HEK293 (cell line): ENCODE data around the gene PPP1R18.

ENCODE experiments used
- BCL11B ChIP-seq: fragments of 450-650 bp; formaldehyde crosslinking; IDR thresholded peaks from 2 replicates; pipeline ENCODE4 v1.5.1; 2016; ENCODE audit warnings: low read depth, missing biosample characterization, missing genetic modification characterization
- IKZF3 ChIP-seq: fragments of 450-650 bp; IDR thresholded peaks from 2 replicates; pipeline ENCODE4 v1.5.0; 2018; ENCODE audit warnings: missing biosample characterization, mild to moderate bottlenecking, missing genetic modification characterization, moderate library complexity
- KLF7 ChIP-seq: fragments of 450-650 bp; formaldehyde crosslinking; IDR thresholded peaks from 2 replicates; pipeline ENCODE4 v1.5.1; 2016; ENCODE audit warnings: missing biosample characterization, missing genetic modification characterization, borderline replicate concordance
- SCRT1 ChIP-seq: fragments of 450-650 bp; formaldehyde crosslinking; IDR thresholded peaks from 2 replicates; pipeline ENCODE4 v1.5.1; 2016; ENCODE audit warnings: missing biosample characterization, missing genetic modification characterization, borderline replicate concordance
- SCRT2 ChIP-seq: fragments of 450-650 bp; formaldehyde crosslinking; IDR thresholded peaks from 2 replicates; pipeline ENCODE4 v1.5.1; 2016; ENCODE audit warnings: missing biosample characterization, missing genetic modification characterization
- TRIM28 ChIP-seq: IDR thresholded peaks from 2 replicates; pipeline ENCODE4 v1.6.1; 2011; ENCODE audit warnings: low read length, control low read depth, borderline replicate concordance
- ZBTB1 ChIP-seq: fragments of 450-650 bp; formaldehyde crosslinking; IDR thresholded peaks from 2 replicates; pipeline ENCODE4 v1.5.1; 2016; ENCODE audit warnings: missing biosample characterization, missing genetic modification characterization
- ZBTB48 ChIP-seq: fragments of 450-650 bp; formaldehyde crosslinking; IDR thresholded peaks from 2 replicates; pipeline ENCODE4 v1.5.1; 2016; ENCODE audit warnings: missing biosample characterization, missing genetic modification characterization
- ZIC2 ChIP-seq: fragments of 450-650 bp; formaldehyde crosslinking; IDR thresholded peaks from 2 replicates; pipeline ENCODE4 v1.5.1; 2016; ENCODE audit warnings: missing biosample characterization, missing genetic modification characterization
- ZNF146 ChIP-seq: fragments of 450-650 bp; formaldehyde crosslinking; IDR thresholded peaks from 2 replicates; pipeline ENCODE4 v1.5.1; 2016; ENCODE audit warnings: missing biosample characterization, missing genetic modification characterization
- ZNF157 ChIP-seq: fragments of 450-650 bp; formaldehyde crosslinking; IDR thresholded peaks from 2 replicates; pipeline ENCODE4 v1.5.1; 2016; ENCODE audit warnings: missing biosample characterization, missing genetic modification characterization
- ZNF174 ChIP-seq: fragments of 450-650 bp; formaldehyde crosslinking; IDR thresholded peaks from 2 replicates; pipeline ENCODE4 v1.5.0; 2017; ENCODE audit warnings: missing biosample characterization, mild to moderate bottlenecking, missing genetic modification characterization
- ZNF280C ChIP-seq: fragments of 450-650 bp; formaldehyde crosslinking; IDR thresholded peaks from 2 replicates; pipeline ENCODE4 v1.5.1; 2016; ENCODE audit warnings: missing biosample characterization, missing genetic modification characterization
- ZNF335 ChIP-seq: fragments of 450-650 bp; formaldehyde crosslinking; conservative IDR thresholded peaks from 2 replicates; pipeline ENCODE4 v1.5.1; 2016; ENCODE audit warnings: missing biosample characterization, missing genetic modification characterization
- ZNF48 ChIP-seq: fragments of 450-650 bp; formaldehyde crosslinking; IDR thresholded peaks from 2 replicates; pipeline ENCODE4 v1.5.1; 2016; ENCODE audit warnings: missing biosample characterization, missing genetic modification characterization
- ZNF518A ChIP-seq: fragments of 450-650 bp; formaldehyde crosslinking; conservative IDR thresholded peaks from 2 replicates; pipeline ENCODE4 v1.5.1; 2016; ENCODE audit warnings: low read depth, missing biosample characterization, missing genetic modification characterization
- ZNF521 ChIP-seq: fragments of 450-650 bp; formaldehyde crosslinking; IDR thresholded peaks from 2 replicates; pipeline ENCODE4 v1.5.1; 2017; ENCODE audit warnings: missing biosample characterization, mild to moderate bottlenecking, missing genetic modification characterization
- ZNF530 ChIP-seq: fragments of 450-650 bp; formaldehyde crosslinking; IDR thresholded peaks from 2 replicates; pipeline ENCODE4 v1.5.1; 2016; ENCODE audit warnings: low read depth, missing biosample characterization, missing genetic modification characterization
- ZNF555 ChIP-seq: fragments of 450-650 bp; formaldehyde crosslinking; conservative IDR thresholded peaks from 2 replicates; pipeline ENCODE4 v1.5.1; 2017; ENCODE audit warnings: missing biosample characterization, mild to moderate bottlenecking, missing genetic modification characterization, inconsistent platforms
- ZNF558 ChIP-seq: fragments of 450-650 bp; formaldehyde crosslinking; IDR thresholded peaks from 2 replicates; pipeline ENCODE4 v1.5.1; 2016; ENCODE audit warnings: missing biosample characterization, missing genetic modification characterization
- ZNF571 ChIP-seq: fragments of 450-650 bp; formaldehyde crosslinking; IDR thresholded peaks from 2 replicates; pipeline ENCODE4 v1.5.0; 2017; ENCODE audit warnings: missing biosample characterization, missing genetic modification characterization
- ZNF596 ChIP-seq: fragments of 450-650 bp; IDR thresholded peaks from 2 replicates; pipeline ENCODE4 v1.5.0; 2018; ENCODE audit warnings: missing biosample characterization, mild to moderate bottlenecking, missing genetic modification characterization, moderate library complexity
- ZNF610 ChIP-seq: fragments of 450-650 bp; formaldehyde crosslinking; IDR thresholded peaks from 2 replicates; pipeline ENCODE4 v1.5.1; 2016; ENCODE audit warnings: missing biosample characterization, missing genetic modification characterization, borderline replicate concordance
- ZNF658 ChIP-seq: fragments of 450-650 bp; formaldehyde crosslinking; IDR thresholded peaks from 2 replicates; pipeline ENCODE4; 2016; ENCODE audit warnings: missing biosample characterization, missing genetic modification characterization
- ZNF660 ChIP-seq: fragments of 450-650 bp; IDR thresholded peaks from 2 replicates; pipeline ENCODE4 v1.5.1; 2018; ENCODE audit warnings: missing biosample characterization, mild to moderate bottlenecking, missing genetic modification characterization
- ZNF670 ChIP-seq: fragments of 450-650 bp; formaldehyde crosslinking; IDR thresholded peaks from 2 replicates; pipeline ENCODE4 v1.5.1; 2016; ENCODE audit warnings: missing biosample characterization, missing genetic modification characterization, low read depth
- ZNF837 ChIP-seq: fragments of 450-650 bp; formaldehyde crosslinking; IDR thresholded peaks from 2 replicates; pipeline ENCODE4 v1.5.1; 2016; ENCODE audit warnings: missing biosample characterization, missing genetic modification characterization
- ZXDB ChIP-seq: fragments of 450-650 bp; formaldehyde crosslinking; IDR thresholded peaks from 2 replicates; pipeline ENCODE4 v1.5.1; 2016; ENCODE audit warnings: missing biosample characterization, missing genetic modification characterization
- TF ChIP-seq, protein P1 (sequence below): fragments of 450-650 bp; formaldehyde crosslinking; IDR thresholded peaks from 2 replicates; pipeline ENCODE4 v1.5.1; 2016; ENCODE audit warnings: missing biosample characterization, missing genetic modification characterization, low read depth
- TF ChIP-seq, protein P2 (sequence below): fragments of 450-650 bp; formaldehyde crosslinking; IDR thresholded peaks from 2 replicates; pipeline ENCODE4 v1.5.1; 2016; ENCODE audit warnings: missing biosample characterization, missing genetic modification characterization

The PPP1R18 gene

GRCh38 chr6:30722280-30723112 lies 36.1 kb upstream of the PPP1R18 start (continued):
- no peak for TF ChIP-seq ZIC2
- TF ChIP-seq ZNF837: no peak
- no peak for TF ChIP-seq ZNF610
- TF ChIP-seq KLF7 (tag by site-specific recombination): no peak
- TF ChIP-seq ZNF530: no peak
- peak; percentile 47; the same call in 1 of the 2 replicates for TF ChIP-seq ZXDB
- no peak for TF ChIP-seq ZNF596 (tag by site-specific recombination)
- TF ChIP-seq ZNF571: no peak
- peak; percentile 89 for TF ChIP-seq SCRT2 (tag by site-specific recombination)
- no peak for TF ChIP-seq ZNF48 (tag by site-specific recombination)
- no peak for TF ChIP-seq ZNF518A
- peak; percentile 61; the same call in 1 of the 2 replicates for TF ChIP-seq SCRT1 (tag by site-specific recombination)
- no peak for TF ChIP-seq ZBTB1 (tag by site-specific recombination)
- no peak for TF ChIP-seq ZNF280C (tag by site-specific recombination)
- no peak for TF ChIP-seq ZNF146
- TF ChIP-seq, protein P1, sequence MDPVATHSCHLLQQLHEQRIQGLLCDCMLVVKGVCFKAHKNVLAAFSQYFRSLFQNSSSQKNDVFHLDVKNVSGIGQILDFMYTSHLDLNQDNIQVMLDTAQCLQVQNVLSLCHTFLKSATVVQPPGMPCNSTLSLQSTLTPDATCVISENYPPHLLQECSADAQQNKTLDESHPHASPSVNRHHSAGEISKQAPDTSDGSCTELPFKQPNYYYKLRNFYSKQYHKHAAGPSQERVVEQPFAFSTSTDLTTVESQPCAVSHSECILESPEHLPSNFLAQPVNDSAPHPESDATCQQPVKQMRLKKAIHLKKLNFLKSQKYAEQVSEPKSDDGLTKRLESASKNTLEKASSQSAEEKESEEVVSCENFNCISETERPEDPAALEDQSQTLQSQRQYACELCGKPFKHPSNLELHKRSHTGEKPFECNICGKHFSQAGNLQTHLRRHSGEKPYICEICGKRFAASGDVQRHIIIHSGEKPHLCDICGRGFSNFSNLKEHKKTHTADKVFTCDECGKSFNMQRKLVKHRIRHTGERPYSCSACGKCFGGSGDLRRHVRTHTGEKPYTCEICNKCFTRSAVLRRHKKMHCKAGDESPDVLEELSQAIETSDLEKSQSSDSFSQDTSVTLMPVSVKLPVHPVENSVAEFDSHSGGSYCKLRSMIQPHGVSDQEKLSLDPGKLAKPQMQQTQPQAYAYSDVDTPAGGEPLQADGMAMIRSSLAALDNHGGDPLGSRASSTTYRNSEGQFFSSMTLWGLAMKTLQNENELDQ (tag by site-specific recombination): no peak
- TF ChIP-seq TRIM28: no peak
- no peak for TF ChIP-seq ZBTB48
- TF ChIP-seq, protein P2, sequence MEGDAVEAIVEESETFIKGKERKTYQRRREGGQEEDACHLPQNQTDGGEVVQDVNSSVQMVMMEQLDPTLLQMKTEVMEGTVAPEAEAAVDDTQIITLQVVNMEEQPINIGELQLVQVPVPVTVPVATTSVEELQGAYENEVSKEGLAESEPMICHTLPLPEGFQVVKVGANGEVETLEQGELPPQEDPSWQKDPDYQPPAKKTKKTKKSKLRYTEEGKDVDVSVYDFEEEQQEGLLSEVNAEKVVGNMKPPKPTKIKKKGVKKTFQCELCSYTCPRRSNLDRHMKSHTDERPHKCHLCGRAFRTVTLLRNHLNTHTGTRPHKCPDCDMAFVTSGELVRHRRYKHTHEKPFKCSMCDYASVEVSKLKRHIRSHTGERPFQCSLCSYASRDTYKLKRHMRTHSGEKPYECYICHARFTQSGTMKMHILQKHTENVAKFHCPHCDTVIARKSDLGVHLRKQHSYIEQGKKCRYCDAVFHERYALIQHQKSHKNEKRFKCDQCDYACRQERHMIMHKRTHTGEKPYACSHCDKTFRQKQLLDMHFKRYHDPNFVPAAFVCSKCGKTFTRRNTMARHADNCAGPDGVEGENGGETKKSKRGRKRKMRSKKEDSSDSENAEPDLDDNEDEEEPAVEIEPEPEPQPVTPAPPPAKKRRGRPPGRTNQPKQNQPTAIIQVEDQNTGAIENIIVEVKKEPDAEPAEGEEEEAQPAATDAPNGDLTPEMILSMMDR (tag by site-specific recombination): peak; percentile 84
- TF ChIP-seq ZNF658 (tag by site-specific recombination): no peak
- TF ChIP-seq ZNF660 (tag by site-specific recombination): 0 out of 2 replicates have a peak, but pooled peaks have one; percentile 69
- no peak for TF ChIP-seq ZNF335 (tag by site-specific recombination)
- TF ChIP-seq ZNF558 (tag by site-specific recombination): no peak
- no peak for TF ChIP-seq ZNF174
- TF ChIP-seq ZNF521 (tag by site-specific recombination): no peak
- no peak for TF ChIP-seq ZNF157 (tag by site-specific recombination)
- TF ChIP-seq ZNF555 (tag by site-specific recombination): no peak
- no peak for TF ChIP-seq BCL11B
- TF ChIP-seq IKZF3 (tag by site-specific recombination): peak; percentile 85
- TF ChIP-seq ZNF670 (tag by site-specific recombination): no peak
